ENCODE results near the gene SPATS2.
A peak's percentile ranks its signal among the peaks of the same experiment; 100 is the strongest.

Gene SPATS2

DNA sequence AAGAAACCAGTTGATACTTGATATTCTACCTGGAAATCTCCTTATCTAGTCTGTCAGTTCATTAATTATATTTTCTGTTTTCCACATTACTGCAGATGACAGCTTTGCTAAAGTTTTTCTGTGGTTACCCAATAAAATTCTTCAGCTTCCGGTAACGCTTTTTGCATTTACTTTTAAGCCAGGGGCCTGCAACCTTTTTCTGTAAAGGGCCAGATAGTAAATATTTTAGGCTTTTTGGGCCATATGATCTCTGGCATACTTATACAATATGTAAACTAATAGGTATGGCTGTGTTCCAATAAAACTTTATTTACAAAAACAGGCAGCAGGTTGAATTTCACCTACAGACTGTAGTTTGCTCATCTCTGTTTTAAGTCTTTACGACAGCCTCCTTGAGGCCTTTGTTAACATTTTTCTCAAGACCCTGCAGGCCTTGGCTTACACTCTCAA, 48.3 kb downstream of the SPATS2 start:
- no peak overlapping the region for H3K27ac ChIP-seq (ENCODE audit: insufficient read depth in 1 of 2, low read depth in 1 of 2, low read length in 2 of 2, poor library complexity in 1 of 2, severe bottlenecking in 2 of 2)
- H3K36me3 ChIP-seq (ENCODE audit: control insufficient read depth in 4 of 4, insufficient read depth in 4 of 4, low read length in 3 of 4), result peaks cover 0 to 3% (median under 1%) of the 10 kb centered on the region in 4 experiments
- H3K4me3 ChIP-seq (ENCODE audit: control insufficient read depth in 1 of 7, extremely low read depth in 1 of 7, insufficient read depth in 4 of 7, low read depth in 2 of 7, low read length in 6 of 7), result no peak overlapping the region
- ChIA-PET POLR2A (interaction anchor here (0.5 kb wide), 1 partner anchor 10 kb away, joined by 10 read pairs; no protein-coding TSS in a partner anchor), CTCF (no interaction called here)
- no peaks in the 10 kb centered on the region for H3K27me3 ChIP-seq (replicated peaks in 2 of 5; ENCODE audit: control insufficient read depth in 4 of 5, insufficient read depth in 5 of 5, low read length in 4 of 5)
- H3K4me1 ChIP-seq (ENCODE audit: control extremely low read depth in 1 of 4, control insufficient read depth in 4 of 4, insufficient read depth in 4 of 4, low read length in 3 of 4), result no peaks in the 10 kb centered on the region
- no peaks in the 10 kb centered on the region for H3K9me3 ChIP-seq (ENCODE audit: control extremely low read depth in 1 of 5, control insufficient read depth in 4 of 5, insufficient read depth in 2 of 5, low read depth in 1 of 5, low read length in 4 of 5)
- WGBS (ENCODE audit: insufficient coverage), result 100% methylated on average over 1 of the region's 3 CpGs
- no peak for DNase-seq

DNA sequence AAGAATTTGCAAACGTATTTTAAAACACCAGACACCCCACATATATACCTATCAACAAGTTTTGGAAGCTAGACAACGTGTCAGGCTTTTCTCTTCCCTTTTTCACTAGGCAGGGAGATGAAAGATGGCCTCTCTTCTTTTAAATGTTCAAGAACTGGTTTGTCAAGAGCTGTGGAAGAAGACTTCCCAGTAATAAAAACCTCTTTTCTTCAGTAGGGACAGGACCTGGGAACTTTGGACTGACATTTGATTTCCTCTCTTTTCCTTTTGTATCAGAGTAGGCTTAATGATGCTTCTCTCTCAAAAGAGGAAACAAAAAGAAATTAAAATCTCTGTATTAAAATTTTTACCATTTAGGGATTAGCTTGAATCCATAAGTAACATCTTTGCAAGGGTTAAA, 49.6 kb downstream of the SPATS2 start:
- Histone ChIP-seq H3K4me3 (ENCODE audit: control insufficient read depth in 1 of 7, extremely low read depth in 1 of 7, insufficient read depth in 4 of 7, low read depth in 2 of 7, low read length in 6 of 7) (no peak overlapping the region), H3K27ac (ENCODE audit: insufficient read depth in 1 of 2, low read depth in 1 of 2, low read length in 2 of 2, poor library complexity in 1 of 2, severe bottlenecking in 2 of 2) (no peak overlapping the region), H3K36me3 (ENCODE audit: control insufficient read depth in 4 of 4, insufficient read depth in 4 of 4, low read length in 3 of 4) (peaks cover 0 to 3% (median under 1%) of the 10 kb centered on the region in 4 experiments), H3K27me3 (replicated peaks in 2 of 5; ENCODE audit: control insufficient read depth in 4 of 5, insufficient read depth in 5 of 5, low read length in 4 of 5) (no peaks in the 10 kb centered on the region), H3K9me3 (ENCODE audit: control extremely low read depth in 1 of 5, control insufficient read depth in 4 of 5, insufficient read depth in 2 of 5, low read depth in 1 of 5, low read length in 4 of 5) (no peaks in the 10 kb centered on the region), H3K4me1 (ENCODE audit: control extremely low read depth in 1 of 4, control insufficient read depth in 4 of 4, insufficient read depth in 4 of 4, low read length in 3 of 4) (peaks cover 0 to 2% (median 0%) of the 10 kb centered on the region in 4 experiments)
- CTCF ChIA-PET, result interaction anchor here (0.6 to 2.1 kb wide), 2 partner anchors 13 to 59 kb away, joined by 3 to 5 read pairs; no protein-coding TSS in a partner anchor
- POLR2A ChIA-PET, result no interaction called here
- WGBS (ENCODE audit: insufficient coverage), result no CpG with 5 or more reads among the region's 2 CpGs
- DNase-seq, result no peak

GRCh38 chr12:49417558-49417957, 50.3 kb downstream of the SPATS2 start:
- Histone ChIP-seq H3K9me3 (ENCODE audit: control extremely low read depth in 1 of 5, control insufficient read depth in 4 of 5, insufficient read depth in 2 of 5, low read depth in 1 of 5, low read length in 4 of 5) (no peaks in the 10 kb centered on the region), H3K4me3 (ENCODE audit: control insufficient read depth in 1 of 7, extremely low read depth in 1 of 7, insufficient read depth in 4 of 7, low read depth in 2 of 7, low read length in 6 of 7) (no peak overlapping the region), H3K27ac (ENCODE audit: insufficient read depth in 1 of 2, low read depth in 1 of 2, low read length in 2 of 2, poor library complexity in 1 of 2, severe bottlenecking in 2 of 2) (no peak overlapping the region), H3K4me1 (ENCODE audit: control extremely low read depth in 1 of 4, control insufficient read depth in 4 of 4, insufficient read depth in 4 of 4, low read length in 3 of 4) (peaks cover 0 to 6% (median 1%) of the 10 kb centered on the region in 4 experiments), H3K36me3 (ENCODE audit: control insufficient read depth in 4 of 4, insufficient read depth in 4 of 4, low read length in 3 of 4) (peaks cover 0 to 3% (median 0%) of the 10 kb centered on the region in 4 experiments), H3K27me3 (replicated peaks in 2 of 5; ENCODE audit: control insufficient read depth in 4 of 5, insufficient read depth in 5 of 5, low read length in 4 of 5) (no peaks in the 10 kb centered on the region)
- 60% methylated on average over 1 of the region's 1 CpG for WGBS (ENCODE audit: insufficient coverage)
- ChIA-PET CTCF (interaction anchor here (2.1 kb wide), 1 partner anchor 60 kb away, joined by 5 read pairs; no protein-coding TSS in a partner anchor), POLR2A (no interaction called here)
- DNase-seq, result no peak

DNA sequence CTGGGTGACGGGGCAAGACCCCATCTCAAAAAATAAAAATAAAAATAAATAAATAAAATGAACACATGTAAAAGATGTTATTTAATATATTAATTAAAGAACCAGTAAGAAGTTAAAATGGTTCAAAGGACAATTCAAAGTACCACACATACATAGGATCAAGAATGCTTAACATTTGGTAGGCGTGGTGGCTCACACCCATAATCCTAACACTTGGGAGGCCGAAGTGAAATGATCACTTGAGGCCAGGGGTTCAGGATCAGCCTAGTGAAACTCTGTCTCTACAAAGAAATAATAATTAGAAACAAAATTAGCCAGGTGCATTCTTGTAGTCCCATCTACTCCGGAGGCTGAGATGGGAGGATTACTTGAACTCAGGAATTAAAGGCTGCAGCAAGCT, 53.3 kb downstream of the SPATS2 start:
- DNase-seq, result no peak
- H3K27me3 ChIP-seq (replicated peaks in 2 of 5; ENCODE audit: control insufficient read depth in 4 of 5, insufficient read depth in 5 of 5, low read length in 4 of 5), result no peaks in the 10 kb centered on the region
- no peak overlapping the region for H3K4me3 ChIP-seq (ENCODE audit: control insufficient read depth in 1 of 7, extremely low read depth in 1 of 7, insufficient read depth in 4 of 7, low read depth in 2 of 7, low read length in 6 of 7)
- no peak overlapping the region for H3K27ac ChIP-seq (ENCODE audit: insufficient read depth in 1 of 2, low read depth in 1 of 2, low read length in 2 of 2, poor library complexity in 1 of 2, severe bottlenecking in 2 of 2)
- H3K9me3 ChIP-seq (ENCODE audit: control extremely low read depth in 1 of 5, control insufficient read depth in 4 of 5, insufficient read depth in 2 of 5, low read depth in 1 of 5, low read length in 4 of 5), result no peaks in the 10 kb centered on the region
- 93% methylated on average over 2 of the region's 4 CpGs for WGBS (ENCODE audit: insufficient coverage)
- POLR2A ChIA-PET, result no interaction called here
- H3K36me3 ChIP-seq (ENCODE audit: control insufficient read depth in 4 of 4, insufficient read depth in 4 of 4, low read length in 3 of 4), result no peaks in the 10 kb centered on the region
- CTCF ChIA-PET, result no interaction called here
- H3K4me1 ChIP-seq (ENCODE audit: control extremely low read depth in 1 of 4, control insufficient read depth in 4 of 4, insufficient read depth in 4 of 4, low read length in 3 of 4), result peaks cover 0 to 6% (median 1%) of the 10 kb centered on the region in 4 experiments

GRCh38 chr12:49422114-49422513, 54.9 kb downstream of the SPATS2 start:
- DNase-seq, result peak; percentile 9 to 48 (median 25)
- no peak overlapping the region for H3K4me3 ChIP-seq (ENCODE audit: control insufficient read depth in 1 of 7, extremely low read depth in 1 of 7, insufficient read depth in 4 of 7, low read depth in 2 of 7, low read length in 6 of 7)
- H3K4me1 ChIP-seq (ENCODE audit: control extremely low read depth in 1 of 4, control insufficient read depth in 4 of 4, insufficient read depth in 4 of 4, low read length in 3 of 4), result peaks cover 0 to 6% (median 1%) of the 10 kb centered on the region in 4 experiments
- peaks cover 0 to 7% (median 2%) of the 10 kb centered on the region in 4 experiments for H3K36me3 ChIP-seq (ENCODE audit: control insufficient read depth in 4 of 4, insufficient read depth in 4 of 4, low read length in 3 of 4)
- CTCF ChIA-PET, result interaction anchor here (0.5 to 1.5 kb wide), 5 partner anchors 25 to 889 kb away, joined by 3 to 6 read pairs (median 4); no protein-coding TSS in a partner anchor
- H3K9me3 ChIP-seq (ENCODE audit: control extremely low read depth in 1 of 5, control insufficient read depth in 4 of 5, insufficient read depth in 2 of 5, low read depth in 1 of 5, low read length in 4 of 5), result no peaks in the 10 kb centered on the region
- H3K27ac ChIP-seq (ENCODE audit: insufficient read depth in 1 of 2, low read depth in 1 of 2, low read length in 2 of 2, poor library complexity in 1 of 2, severe bottlenecking in 2 of 2), result peak overlapping the region in 1 of 2 experiments; percentile 5
- POLR2A ChIA-PET, result no interaction called here
- WGBS (ENCODE audit: insufficient coverage), result no CpG with 5 or more reads among the region's 1 CpG
- H3K27me3 ChIP-seq (replicated peaks in 2 of 5; ENCODE audit: control insufficient read depth in 4 of 5, insufficient read depth in 5 of 5, low read length in 4 of 5), result no peaks in the 10 kb centered on the region

- ChIA-PET CTCF (interaction anchor here (0.5 kb wide), 1 partner anchor 85 kb away, joined by 3 read pairs; no protein-coding TSS in a partner anchor), POLR2A (no interaction called here)
- peaks cover 0 to 2% (median 0%) of the 10 kb centered on the region in 5 experiments for H3K9me3 ChIP-seq (ENCODE audit: control extremely low read depth in 1 of 5, control insufficient read depth in 4 of 5, insufficient read depth in 2 of 5, low read depth in 1 of 5, low read length in 4 of 5)
- no peak overlapping the region for H3K27ac ChIP-seq (ENCODE audit: insufficient read depth in 1 of 2, low read depth in 1 of 2, low read length in 2 of 2, poor library complexity in 1 of 2, severe bottlenecking in 2 of 2)
- no peaks in the 10 kb centered on the region for H3K27me3 ChIP-seq (replicated peaks in 2 of 5; ENCODE audit: control insufficient read depth in 4 of 5, insufficient read depth in 5 of 5, low read length in 4 of 5)
- WGBS (ENCODE audit: insufficient coverage), result 94% methylated on average over 2 of the region's 4 CpGs
- H3K4me3 ChIP-seq (ENCODE audit: control insufficient read depth in 1 of 7, extremely low read depth in 1 of 7, insufficient read depth in 4 of 7, low read depth in 2 of 7, low read length in 6 of 7), result no peak overlapping the region
- H3K36me3 ChIP-seq (ENCODE audit: control insufficient read depth in 4 of 4, insufficient read depth in 4 of 4, low read length in 3 of 4), result peaks cover 0 to 7% (median 2%) of the 10 kb centered on the region in 4 experiments
- peaks cover 0 to 6% (median under 1%) of the 10 kb centered on the region in 4 experiments for H3K4me1 ChIP-seq (ENCODE audit: control extremely low read depth in 1 of 4, control insufficient read depth in 4 of 4, insufficient read depth in 4 of 4, low read length in 3 of 4)
- DNase-seq, result peak in 1 of 3 donors; percentile 7
Measured at GRCh38 chr12:49428793-49429192, 61.5 kb downstream of the SPATS2 start.

GRCh38 chr12:49432616-49433015, 65.4 kb downstream of the SPATS2 start:
- DNase-seq, result no peak
- WGBS (ENCODE audit: insufficient coverage), result no CpG with 5 or more reads among the region's 2 CpGs
- ChIA-PET POLR2A (no interaction called here), CTCF (no interaction called here)
- H3K9me3 ChIP-seq (ENCODE audit: control extremely low read depth in 1 of 5, control insufficient read depth in 4 of 5, insufficient read depth in 2 of 5, low read depth in 1 of 5, low read length in 4 of 5), result peaks cover 0 to 4% (median 0%) of the 10 kb centered on the region in 5 experiments
- H3K4me1 ChIP-seq (ENCODE audit: control extremely low read depth in 1 of 4, control insufficient read depth in 4 of 4, insufficient read depth in 4 of 4, low read length in 3 of 4), result peaks cover 0 to 6% (median under 1%) of the 10 kb centered on the region in 4 experiments
- H3K36me3 ChIP-seq (ENCODE audit: control insufficient read depth in 4 of 4, insufficient read depth in 4 of 4, low read length in 3 of 4), result no peaks in the 10 kb centered on the region
- H3K27me3 ChIP-seq (replicated peaks in 2 of 5; ENCODE audit: control insufficient read depth in 4 of 5, insufficient read depth in 5 of 5, low read length in 4 of 5), result no peaks in the 10 kb centered on the region
- no peak overlapping the region for H3K27ac ChIP-seq (ENCODE audit: insufficient read depth in 1 of 2, low read depth in 1 of 2, low read length in 2 of 2, poor library complexity in 1 of 2, severe bottlenecking in 2 of 2)
- H3K4me3 ChIP-seq (ENCODE audit: control insufficient read depth in 1 of 7, extremely low read depth in 1 of 7, insufficient read depth in 4 of 7, low read depth in 2 of 7, low read length in 6 of 7), result no peak overlapping the region

Data from common myeloid progenitor, CD34-positive (primary cell).